ENCODE data around the gene PRR14. TPM values are rescaled to one million over a fixed set of nuclear protein-coding genes. Genes with fewer than 3 reads are reported as not detected.

PRR14 gene
- total RNA-seq, 1 experiment from 2014 or later: 26.6 TPM

GRCh38 chr16:30658731-30659506, 8.2 kb downstream of the PRR14 start:
- peak; percentile 96 for DNase-seq (ENCODE audit: low read depth)

- DNase-seq (ENCODE audit: low read depth): no peak
Measured at GRCh38 chr16:30659507-30660423, 9.0 kb downstream of the PRR14 start.

DNA sequence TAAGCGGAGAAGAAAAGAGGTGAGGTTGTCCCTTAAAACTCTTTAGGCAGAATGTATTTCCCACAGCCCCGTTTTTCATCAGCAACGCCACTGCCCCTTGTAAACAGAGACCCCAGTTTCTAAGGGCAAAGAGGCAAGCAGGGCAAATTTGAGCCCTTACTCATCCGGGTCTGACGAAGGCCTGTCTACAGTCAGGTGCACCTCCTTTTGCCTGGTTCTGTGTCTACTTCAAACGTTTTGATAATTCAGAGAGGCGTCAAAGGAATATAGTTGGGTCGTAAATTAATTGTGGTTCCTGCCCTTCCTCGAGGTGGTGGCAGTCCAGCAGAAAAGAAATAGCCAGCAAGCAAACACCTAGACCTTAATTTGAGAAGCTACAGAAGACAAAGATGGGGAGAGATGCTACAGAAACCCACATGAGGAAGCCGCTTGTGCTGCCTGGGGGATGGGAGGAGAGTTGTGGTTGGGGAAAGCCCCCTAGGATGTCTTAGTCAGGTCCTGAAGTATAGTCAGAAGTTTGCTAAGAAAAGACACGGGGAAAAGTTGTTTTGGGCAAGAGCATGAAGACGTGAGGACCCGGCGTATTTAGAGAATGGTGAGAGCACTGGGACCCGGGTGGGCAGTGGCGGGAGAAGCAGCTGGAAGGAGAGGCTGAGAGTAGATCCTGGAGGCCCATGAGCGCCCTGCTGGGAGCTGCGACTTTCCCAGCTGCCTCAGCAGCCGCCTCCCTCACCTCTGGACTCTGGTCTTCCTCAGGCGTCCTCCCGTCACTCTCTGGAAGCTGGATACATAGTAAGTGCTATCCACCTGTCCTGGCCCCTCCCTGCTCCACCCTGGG, 9.9 kb downstream of the PRR14 start:
- DNase-seq (ENCODE audit: low read depth): no peak

- DNase-seq (ENCODE audit: low read depth): no peak
Measured at GRCh38 chr16:30662449-30662848, 11.7 kb downstream of the PRR14 start.

DNA sequence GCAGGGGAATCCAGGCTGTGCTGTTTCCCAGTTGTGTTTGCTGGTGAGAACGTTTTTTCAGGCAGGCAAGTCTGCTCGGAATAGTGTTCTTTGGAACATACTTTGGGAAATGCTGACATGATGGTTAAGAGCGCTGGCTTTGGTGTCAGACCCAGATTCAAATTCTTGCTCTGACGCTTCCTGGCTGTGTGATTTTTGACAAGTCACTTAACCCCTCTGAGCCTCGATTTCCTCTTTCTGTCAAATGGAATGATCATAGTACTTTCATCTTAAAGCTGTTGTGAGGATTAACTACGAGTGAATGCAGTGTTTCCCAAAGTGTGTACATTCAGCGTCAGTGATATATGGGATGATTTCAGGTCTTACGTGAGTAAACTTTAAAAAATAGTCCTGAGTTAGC, 12.3 kb downstream of the PRR14 start:
- no peak for DNase-seq (ENCODE audit: low read depth)

DNA sequence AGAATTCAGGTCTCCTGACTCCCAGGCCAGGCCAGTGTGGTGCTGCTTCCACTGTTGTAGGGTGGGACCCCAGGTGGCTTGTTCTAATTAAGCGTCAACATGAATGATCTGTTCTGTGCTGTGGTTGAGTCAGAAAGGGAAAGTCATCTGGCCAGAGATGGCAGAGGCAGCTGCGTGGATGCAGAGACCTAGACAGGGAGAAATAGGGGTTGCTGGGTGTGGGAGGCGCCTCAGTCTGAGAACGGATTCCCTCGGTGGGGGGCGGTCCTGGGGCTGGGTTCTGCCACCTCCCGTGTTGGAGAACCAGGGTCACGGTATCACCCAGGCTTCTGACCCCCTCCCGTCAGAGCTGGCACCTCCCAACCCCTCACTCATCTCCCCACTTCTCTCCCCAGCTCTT, 13.1 kb downstream of the PRR14 start:
- DNase-seq (ENCODE audit: low read depth): no peak

DNA sequence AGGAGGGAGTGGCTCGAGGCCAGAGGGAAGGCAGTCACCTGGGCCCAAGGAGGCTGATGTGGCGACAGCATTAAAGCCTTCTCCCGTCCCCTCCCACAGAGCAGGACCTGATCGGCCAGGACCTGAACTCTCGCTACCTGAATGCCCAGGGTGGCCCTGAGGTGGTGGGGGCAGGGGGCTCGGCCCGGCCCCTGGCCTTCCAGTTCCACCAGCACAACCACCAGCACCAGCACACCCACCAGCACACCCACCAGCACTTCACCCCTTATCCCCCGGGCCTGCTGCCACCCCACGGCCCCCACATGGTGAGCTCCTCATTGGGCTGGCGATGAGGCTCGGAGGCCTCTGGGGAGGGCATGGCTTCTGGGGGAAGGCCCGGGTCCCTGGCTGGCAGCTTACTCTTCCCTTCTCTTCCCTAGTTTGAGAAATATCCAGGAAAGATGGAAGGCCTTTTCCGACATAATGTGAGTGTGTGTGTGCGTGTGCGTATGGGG, 13.9 kb downstream of the PRR14 start:
- DNase-seq (ENCODE audit: low read depth): no peak

DNA sequence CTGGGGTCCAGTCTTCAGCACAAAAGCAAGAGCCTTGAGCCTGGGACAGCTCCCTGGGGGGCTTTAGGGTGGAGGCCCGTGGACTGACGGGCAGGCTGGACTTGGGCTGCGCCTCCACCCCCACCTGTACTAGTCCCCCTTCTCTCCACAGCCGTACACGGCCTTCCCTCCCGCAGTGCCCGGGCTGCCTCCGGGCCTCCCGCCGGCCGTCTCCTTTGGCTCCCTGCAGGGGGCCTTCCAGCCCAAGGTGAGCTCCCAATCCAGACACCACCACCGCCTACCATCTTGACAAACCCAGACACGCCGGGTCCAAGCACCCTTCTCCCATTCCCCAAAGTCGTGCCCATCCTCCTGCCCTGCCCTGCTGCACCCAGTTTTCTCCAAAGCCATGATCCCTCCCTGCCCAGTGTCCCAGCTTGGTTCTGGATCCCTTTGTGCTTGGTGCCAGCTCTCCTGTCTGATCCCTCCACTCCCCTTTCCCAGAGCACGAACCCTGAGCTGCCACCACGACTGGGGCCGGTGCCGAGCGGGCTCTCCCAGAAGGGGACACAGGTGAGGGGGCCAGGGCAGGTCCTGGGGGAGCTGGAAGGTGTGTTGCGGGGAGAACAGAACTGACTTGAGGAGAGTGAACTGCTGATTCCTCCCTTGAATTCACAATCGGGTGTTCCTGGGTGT, 14.5 kb downstream of the PRR14 start:
- no peak for DNase-seq (ENCODE audit: low read depth)

- DNase-seq (ENCODE audit: low read depth): no peak
Measured at GRCh38 chr16:30665830-30666190, 15.1 kb downstream of the PRR14 start.

GRCh38 chr16:30666681-30667080, 15.9 kb downstream of the PRR14 start:
- DNase-seq (ENCODE audit: low read depth): no peak

GRCh38 chr16:30667361-30667905, 16.7 kb downstream of the PRR14 start:
- DNase-seq (ENCODE audit: low read depth): no peak

DNA sequence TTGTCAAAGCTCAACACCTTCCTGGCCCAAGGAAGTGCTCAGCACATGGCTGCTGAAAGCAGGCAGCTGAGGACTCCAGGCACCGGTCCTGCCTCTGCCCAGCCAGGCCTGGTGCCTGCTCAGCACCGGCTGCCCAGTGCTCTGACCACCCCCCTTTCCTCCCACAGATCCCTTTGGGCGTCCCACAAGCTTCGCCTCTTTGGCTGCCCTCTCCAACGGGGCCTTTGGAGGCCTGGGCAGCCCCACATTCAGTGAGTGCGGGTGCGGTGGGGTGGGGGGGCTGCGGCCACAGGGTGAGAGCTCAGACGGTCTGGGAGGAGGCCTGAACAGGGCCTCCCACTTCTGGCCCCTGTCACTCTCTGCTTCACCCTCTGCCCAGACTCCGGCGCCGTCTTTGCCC, 17.6 kb downstream of the PRR14 start:
- no peak for DNase-seq (ENCODE audit: low read depth)

DNA sequence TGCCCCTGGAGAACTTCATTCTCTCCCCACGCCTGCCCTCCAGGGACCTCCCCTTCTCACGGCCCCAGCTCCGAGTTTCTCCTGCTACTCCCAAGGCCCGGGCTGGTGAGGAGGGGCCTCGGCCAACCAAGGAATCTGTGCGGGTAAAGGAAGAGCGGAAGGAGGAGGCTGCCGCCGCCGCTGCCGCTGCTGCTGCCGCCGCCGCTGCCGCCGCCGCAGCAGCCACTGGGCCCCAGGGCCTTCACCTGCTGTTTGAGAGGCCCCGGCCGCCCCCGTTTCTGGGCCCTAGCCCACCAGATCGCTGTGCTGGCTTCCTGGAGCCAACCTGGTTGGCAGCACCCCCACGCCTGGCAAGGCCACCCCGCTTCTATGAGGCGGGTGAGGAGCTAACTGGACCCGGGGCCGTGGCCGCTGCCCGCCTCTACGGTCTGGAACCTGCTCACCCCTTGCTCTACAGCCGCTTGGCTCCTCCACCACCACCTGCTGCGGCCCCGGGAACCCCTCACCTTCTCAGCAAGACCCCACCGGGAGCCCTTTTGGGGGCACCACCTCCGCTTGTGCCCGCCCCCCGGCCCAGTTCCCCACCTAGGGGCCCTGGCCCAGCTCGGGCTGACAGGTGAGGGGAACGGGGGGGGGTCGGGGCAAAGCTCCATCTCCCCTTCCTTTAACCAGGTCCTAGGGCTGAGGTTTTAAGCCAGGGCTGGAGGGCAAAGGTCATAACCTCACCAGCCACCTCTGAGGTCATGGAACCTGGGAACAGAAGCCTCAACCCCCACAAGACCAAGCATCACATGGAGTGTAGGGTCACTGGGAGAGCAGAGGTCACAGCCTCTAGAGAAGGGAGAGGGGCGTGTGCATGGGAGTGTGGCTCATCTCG, 18.5 kb downstream of the PRR14 start:
- no peak for DNase-seq (ENCODE audit: low read depth)

DNA sequence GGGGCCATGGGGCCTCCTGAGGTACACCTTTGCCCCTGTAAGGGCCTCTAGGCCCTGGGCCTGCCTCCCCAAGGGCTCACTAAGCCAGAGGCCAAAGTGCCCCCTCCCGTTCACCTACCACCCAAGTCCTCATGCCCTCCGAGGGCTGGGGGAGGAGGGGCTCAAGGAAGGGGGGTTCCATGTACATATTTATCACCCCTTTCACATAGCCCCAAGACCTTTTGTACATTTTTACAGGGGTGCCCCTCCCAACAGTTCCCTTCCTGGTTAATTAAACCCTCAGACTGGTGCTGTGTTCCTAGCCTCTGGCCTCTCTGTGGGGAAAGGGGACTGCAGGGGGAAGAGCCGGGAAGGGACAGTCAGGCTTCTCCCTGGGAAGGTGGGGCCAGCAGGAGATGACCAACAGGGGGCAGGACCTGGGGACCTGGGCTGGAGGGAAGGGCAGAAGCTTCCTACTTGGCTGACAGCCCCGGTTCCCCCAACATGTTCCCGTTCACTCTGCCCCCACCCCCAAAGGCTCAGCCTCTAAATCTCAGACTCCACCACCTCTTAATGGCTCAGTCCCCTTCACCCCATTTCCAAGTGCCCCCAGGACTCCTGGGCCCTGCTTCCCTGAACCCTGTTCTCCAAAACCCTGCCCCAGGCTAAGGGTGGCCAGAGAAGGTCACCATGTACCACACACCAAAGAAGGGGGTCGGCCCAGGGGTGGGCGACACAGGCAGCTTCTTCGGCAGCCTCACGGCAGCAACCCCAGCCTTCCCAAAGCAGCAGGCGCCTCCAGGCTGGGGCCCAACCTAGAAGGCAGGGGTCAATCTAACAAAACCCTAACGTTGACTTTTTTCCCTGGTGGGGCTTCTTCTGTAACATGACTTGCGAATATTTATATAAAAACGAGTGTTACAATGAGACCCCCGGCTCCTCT, 19.4 kb downstream of the PRR14 start:
- no peak for DNase-seq (ENCODE audit: low read depth)

DNA sequence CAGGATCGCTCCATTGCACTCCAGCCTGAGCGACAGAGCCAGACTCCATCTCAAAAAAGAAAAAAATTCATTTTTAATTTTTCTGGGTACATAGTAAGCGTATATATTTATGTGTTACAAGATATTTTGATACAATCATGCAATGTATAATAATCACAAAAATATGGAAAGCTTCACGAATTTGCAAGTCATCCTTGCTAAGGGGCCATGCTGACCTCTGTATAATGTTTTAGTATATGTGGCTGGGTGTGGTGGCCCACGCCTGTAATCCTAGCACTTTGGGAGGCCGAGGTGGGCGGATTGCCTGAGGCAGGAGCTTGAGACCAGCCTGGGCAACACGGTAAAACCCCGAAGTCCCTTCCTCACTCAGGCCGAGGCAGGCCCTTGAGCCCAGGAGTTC, 24.4 kb downstream of the PRR14 start:
- DNase-seq (ENCODE audit: low read depth): no peak

- DNase-seq (ENCODE audit: low read depth): no peak
Measured at GRCh38 chr16:30677931-30678585, 27.3 kb downstream of the PRR14 start.

DNA sequence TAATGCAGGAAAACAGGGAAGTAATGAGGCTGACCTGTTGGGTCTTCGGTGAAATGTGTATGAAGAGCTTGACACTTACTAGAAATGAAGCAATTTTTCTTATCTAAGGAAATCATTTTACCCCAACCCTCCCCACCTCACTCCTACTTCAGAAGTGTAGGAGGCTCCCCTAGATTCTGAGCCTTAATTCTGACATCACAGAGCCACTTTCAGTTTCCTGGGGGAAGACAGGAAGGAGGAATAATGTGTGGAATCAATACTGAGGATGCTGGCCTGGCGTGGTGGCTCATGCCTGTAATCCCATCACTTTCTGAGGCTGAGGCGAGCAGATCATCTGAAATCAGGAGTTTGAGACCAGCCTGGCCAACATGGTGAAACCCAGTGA, 27.8 kb downstream of the PRR14 start:
- DNase-seq (ENCODE audit: low read depth): no peak

- no peak for DNase-seq (ENCODE audit: low read depth)
Measured at GRCh38 chr16:30680326-30680725, 29.6 kb downstream of the PRR14 start.
